ENCODE measurements around the gene MT1B.

The MT1B gene

DNA sequence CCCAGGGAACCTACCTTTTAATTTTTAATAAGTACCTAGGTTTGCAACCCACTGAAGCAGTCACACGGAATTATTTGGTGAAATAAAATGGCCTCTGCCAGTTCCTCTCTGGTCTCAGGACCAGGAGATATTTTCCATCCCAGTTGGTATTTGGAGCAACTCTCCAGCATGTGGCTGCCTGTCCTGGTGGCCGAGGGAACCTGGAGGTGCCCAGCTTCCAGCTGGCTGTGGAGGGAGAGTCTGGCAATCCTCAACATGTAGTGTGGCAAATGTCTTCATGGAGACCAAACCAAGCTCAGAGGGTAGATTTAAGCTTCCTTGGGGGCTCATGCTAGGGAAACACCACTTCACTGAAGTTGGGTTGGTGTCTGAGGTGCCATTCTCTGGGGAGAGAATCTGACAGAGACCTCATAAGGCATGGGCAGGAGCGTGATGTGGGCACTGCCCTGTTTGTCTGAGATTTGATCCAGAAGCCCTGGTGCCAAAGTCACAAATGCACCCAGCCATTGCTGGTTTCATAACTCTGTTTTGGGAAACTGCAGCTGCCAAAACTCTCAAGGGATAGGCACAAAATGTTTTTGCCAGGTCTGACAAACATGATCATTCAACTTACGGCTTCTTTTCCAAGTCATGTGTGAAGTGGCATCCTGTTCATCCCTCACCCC, 33.4 kb downstream of the MT1B start:
- no peak for DNase-seq (ENCODE audit: low spot score)

DNA sequence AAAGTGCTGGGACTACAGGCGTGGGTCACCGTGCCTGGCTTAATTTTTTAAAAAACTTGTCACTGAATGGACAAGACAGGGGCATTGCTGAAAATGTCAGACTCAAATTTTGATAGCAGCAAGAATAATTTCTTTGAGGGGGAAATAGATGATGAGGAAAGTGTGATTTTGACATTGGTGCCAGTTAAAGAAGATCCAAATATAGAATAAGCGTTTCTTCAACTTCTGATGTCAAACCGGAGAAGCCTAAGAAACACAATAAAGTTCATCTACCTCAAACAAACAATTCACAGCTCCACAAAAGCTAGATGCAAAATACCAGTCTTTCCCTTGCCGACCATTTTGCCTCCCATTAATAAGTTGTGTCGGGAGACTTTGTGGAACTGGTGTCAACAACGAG, 35.1 kb downstream of the MT1B start:
- no peak for DNase-seq (ENCODE audit: low spot score)

DNA sequence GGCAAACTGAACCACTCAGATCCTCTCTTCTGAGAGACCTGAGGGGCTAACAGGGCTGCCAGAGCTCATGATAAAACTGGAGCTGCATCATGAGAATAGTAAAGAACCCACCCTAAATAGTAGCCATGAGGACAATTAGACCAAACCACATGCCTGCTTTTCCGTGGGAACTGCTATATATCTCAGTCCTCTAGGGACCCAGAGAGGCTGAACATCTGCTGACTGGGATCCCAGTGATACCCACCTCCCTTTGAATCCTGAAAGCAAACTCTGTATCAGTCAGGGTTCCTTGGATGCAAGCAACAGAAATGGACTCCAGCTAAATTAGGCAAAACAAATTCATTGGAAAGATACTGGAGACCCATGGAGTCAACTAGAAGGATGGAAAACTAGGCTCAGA, 37.1 kb downstream of the MT1B start:
- no peak for DNase-seq (ENCODE audit: low spot score)

DNA sequence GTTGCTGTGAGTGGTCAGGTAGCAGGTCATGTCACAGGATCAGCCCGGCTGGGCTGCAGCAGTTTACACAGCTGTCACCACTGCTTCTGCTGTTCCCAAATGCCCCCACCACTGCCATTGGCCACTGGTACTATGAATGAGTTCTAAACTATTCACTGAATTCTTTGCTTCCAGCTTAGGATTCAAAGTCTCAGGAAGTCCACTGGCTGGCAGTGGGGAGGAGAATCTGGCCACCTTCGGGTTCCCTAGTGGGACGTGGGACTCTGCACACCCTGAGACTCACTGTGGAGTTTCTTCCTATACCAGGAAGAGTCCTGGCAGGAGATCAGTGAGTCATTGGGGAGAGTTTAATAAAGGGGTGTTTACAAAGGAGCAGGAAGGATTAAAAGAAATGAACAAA, 37.5 kb downstream of the MT1B start:
- DNase-seq (ENCODE audit: low spot score) = no peak

DNA sequence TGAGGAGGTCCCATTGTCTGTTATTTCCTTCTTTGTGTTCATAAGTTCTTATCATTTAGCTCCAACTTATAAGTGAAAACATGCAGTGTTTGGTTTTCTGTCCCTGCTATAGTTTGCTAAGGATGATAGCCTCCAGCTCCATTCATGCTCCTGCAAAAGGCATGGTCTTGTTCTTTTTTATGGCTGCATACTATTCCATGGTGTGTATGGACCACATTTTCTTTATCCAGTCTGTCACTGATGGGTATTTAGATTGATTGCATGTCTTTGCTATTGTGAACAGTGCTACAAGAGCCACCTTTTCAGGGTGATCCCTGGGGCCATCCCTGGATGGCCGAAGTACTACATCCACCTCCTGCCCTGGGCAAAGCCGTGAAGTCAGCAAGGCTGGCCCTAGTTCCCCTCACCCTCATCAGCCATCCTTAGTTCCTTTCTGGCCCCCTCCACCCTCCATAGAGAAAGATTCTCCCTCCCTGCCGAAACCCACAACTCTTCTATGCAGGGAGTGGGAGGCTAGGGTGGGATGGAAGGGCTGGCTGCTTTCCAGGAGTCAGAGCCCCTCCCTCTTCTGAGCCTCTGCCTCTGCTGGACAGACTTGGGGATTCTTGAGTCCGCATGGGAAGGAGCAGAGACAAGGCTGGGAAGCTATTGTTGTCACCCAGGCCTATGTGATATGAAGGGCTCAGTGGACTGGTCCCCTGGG, 38.9 kb downstream of the MT1B start:
- no peak for DNase-seq (ENCODE audit: low spot score)

DNA sequence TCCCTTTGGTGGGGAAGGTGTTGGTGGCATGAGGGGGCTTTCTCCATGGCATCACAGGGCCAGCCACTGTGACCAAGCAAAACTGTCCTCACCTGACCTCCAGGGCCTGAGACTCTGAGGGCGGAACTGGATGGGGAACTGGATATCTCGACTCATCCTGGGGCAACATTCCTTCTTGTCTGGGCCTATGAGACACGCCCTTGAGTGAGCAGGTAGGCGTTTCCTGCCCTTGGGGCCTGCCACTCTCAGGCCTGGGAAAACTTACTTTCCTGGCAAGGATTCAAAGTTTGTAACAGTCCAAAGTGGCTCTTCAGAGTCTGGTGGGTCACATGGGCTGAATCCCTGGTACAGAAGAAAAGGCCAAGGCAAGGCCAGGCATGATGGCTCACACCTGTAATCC, 40.2 kb downstream of the MT1B start:
- DNase-seq (ENCODE audit: low spot score) = no peak

DNA sequence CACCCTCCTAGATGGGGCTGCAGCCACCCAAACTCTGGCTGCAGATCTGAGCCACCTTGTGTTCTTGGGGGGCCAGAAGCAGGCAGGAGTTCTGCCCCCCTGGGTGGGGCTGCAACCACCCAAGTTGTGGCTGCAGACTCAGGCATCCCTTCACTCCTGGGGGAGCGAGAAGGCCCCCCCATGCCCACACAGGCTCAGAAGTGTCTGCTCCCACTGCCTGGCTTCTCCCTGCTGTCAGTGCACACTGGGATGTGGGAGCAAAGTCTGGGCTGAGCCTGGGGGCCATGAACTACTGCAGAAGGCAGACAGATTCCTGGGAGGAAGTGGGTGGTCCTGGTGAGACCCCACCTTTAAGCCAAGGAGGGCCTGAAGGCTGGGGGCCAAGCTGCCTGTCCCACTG, 43.6 kb downstream of the MT1B start:
- DNase-seq (ENCODE audit: low spot score) = no peak

DNA sequence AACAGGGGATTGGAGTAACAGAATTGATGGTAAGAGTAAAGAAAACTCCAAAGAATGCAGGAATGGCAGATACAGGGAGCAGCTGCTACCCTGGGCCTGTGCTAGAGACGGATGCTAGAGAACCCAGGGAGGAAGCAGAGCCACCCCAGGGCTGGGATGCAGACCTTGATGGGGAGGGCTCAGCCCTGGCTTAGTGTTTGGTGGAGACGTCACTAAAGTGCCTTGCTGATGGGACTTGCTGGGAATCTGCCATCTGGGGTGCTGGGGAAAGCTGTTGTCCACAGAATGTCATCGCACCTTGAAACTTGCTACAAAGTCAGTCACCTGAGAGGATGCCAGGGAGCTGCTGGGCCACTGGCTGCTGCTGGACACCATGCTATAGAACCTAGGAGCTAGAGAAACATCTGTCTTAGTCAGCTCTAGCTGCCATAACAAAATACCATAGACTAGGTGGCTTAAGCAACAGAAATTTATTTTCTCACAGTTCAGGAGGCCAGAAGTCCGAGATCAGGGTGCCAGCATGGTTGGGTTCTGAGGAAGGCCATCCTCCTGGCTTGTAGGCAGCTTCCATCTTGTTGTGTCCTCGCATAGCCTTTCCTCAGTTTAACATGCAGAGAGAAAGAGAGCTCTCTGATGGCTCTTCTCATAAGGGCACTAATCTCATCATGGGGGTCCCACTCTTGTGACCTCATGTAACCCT, 45.9 kb downstream of the MT1B start:
- DNase-seq (ENCODE audit: low spot score) = no peak

DNA sequence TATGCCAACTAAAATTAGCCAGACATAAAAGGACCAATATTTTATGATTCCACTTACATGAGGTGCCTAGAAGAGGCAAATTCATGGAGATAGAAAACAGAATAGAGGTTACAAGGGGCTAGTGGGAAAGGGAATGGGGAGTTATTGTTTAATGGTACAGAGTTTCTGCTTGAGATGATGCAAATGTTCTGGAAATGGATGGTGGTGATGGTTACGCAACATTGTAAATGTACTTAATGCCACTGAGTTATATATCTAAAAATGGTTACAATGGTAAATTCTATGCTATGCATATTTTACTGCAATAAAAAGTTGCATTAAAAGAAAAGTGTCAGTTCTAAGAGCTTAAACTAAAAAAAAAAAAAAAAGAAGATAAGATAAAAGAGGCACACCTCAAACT, 48.5 kb downstream of the MT1B start:
- no peak for DNase-seq (ENCODE audit: low spot score)

DNA sequence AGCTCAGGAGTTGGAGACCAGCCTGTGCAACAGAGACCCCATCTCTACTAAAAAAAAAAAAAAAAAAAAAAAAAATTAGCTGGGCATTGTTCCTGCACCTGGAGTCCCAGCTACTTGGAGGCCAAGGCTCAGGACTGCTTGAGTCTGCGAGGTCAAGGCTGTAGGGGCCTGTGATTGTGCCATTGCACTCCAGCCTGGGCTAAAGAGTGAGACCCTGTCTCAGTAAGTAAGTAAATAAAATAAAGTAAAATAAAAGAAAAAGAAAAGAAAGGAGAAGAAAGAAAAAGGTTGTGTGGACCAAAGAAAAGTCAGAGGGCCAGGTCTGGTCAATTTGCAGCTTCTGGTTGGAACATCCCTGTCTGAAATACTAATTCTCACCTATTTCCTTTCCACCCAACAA, 48.9 kb downstream of the MT1B start:
- DNase-seq (ENCODE audit: low spot score) = no peak

DNA sequence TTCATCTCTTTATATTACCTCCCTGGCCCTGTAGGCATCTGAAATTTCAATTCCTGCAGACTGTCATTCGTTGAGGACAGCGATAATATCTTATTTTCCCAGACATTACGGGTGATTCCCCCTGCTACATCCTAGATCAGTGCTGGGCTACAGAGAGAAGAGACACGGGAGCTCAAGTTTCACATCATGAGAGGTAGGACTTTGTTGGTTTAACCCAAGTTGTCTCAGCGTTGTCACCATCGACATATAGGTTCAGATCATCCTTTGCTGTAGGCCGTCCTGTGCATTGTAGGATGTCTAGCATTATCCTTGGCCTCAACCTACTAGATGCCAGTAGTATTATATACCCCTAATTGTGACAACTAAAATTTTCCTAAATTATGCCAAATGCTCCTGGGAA, 49.8 kb downstream of the MT1B start:
- DNase-seq (ENCODE audit: low spot score) = no peak

All from CD4-positive, alpha-beta T cell treated with Interleukin-6 at 100 ng/mL for 8 hours (primary cell).